ENCODE measurements around the gene PCED1B. TPM values are rescaled to one million over a fixed set of nuclear protein-coding genes. Genes with fewer than 3 reads are reported as not detected.

PCED1B gene
- total and polyA plus RNA-seq, 2 donors (not counting 1 experiment from before 2014, with no cell fraction given): 26.2 to 45.8 TPM

GRCh38 chr12:47080725-47081502, 1.5 kb downstream of the PCED1B start:
- Mint-ChIP-seq H3K4me1 (peaks cover 72% of the 10 kb centered on the region), H3K27me3 (no peaks in the 10 kb centered on the region), H3K27ac (peak overlapping the region; percentile 88), H3K9me3 (ENCODE audit: insufficient read depth) (no peaks in the 10 kb centered on the region), H3K4me3 (peak overlapping the region; percentile 93)
- Histone ChIP-seq H3K4me2 (replicated peaks; ENCODE audit: low read depth, low read length, poor library complexity, severe bottlenecking) (peak overlapping the region; percentile 88), H3K36me3 (replicated peaks in 1 of 2; ENCODE audit: control extremely low read depth in 1 of 2, control insufficient read depth in 1 of 2, extremely low read depth in 1 of 2, insufficient read depth in 2 of 2, low read length in 1 of 2) (no peaks in the 10 kb centered on the region), H3K9ac (ENCODE audit: low read length) (peak overlapping the region; percentile 86), H4K20me1 (ENCODE audit: control insufficient read depth, insufficient read depth, low read length, poor library complexity, severe bottlenecking) (no peaks in the 10 kb centered on the region), H3K4me3 (ENCODE audit: control extremely low read depth in 1 of 5, extremely low read depth in 1 of 5, insufficient read depth in 1 of 5, low read depth in 2 of 5, low read length in 4 of 5) (peak overlapping the region; percentile 66 to 92 (median 83)), H3K27ac (ENCODE audit: low read length in 2 of 2) (peak overlapping the region; percentile 53 to 78), H2AFZ (ENCODE audit: insufficient read depth, low read depth, low read length, poor library complexity, severe bottlenecking) (peak overlapping the region; percentile 94), H3K9me3 (ENCODE audit: control extremely low read depth in 1 of 3, control insufficient read depth in 2 of 3, insufficient read depth in 1 of 3, low read length in 2 of 3) (no peaks in the 10 kb centered on the region), H3K4me1 (ENCODE audit: control insufficient read depth in 2 of 2, insufficient read depth in 2 of 2, low read length in 2 of 2) (peaks cover 29 to 39% of the 10 kb centered on the region in 2 donors), H3K27me3 (replicated peaks in 1 of 4; ENCODE audit: control extremely low read depth in 1 of 4, control insufficient read depth in 3 of 4, insufficient read depth in 4 of 4, low read length in 3 of 4) (no peaks in the 10 kb centered on the region), H3K79me2 (ENCODE audit: control insufficient read depth, insufficient read depth, low read length) (peaks cover 2% of the 10 kb centered on the region)
- WGBS (ENCODE audit: insufficient coverage): 1% methylated on average over 19 of the region's 26 CpGs
- ATAC-seq (ENCODE audit: low read depth) (peak; percentile 39), DNase-seq (peak; percentile 72)
- ChIA-PET CTCF (interaction anchor here (0.8 to 3.7 kb wide), 9 partner anchors 10 to 332 kb away, joined by 3 to 43 read pairs (median 13); no protein-coding TSS in a partner anchor), POLR2A (interaction anchor here (0.6 to 2.0 kb wide), 6 partner anchors 127 to 317 kb away, joined by 3 to 8 read pairs (median 4); no protein-coding TSS in a partner anchor)
- TF ChIP-seq EZH2 (IDR thresholded peaks at IDR 0.05; ENCODE audit: borderline replicate concordance, insufficient read depth, low read depth, low read length, poor library complexity, severe bottlenecking) (no peak), CTCF (IDR thresholded peaks at IDR 0.05) (no peak)
- intact Hi-C loops (cut with micrococcal nuclease): loop anchor here (1.0 to 10.0 kb wide), 4 partner anchors 49 to 275 kb away; no protein-coding TSS in a partner anchor

- Histone ChIP-seq H3K27me3 (replicated peaks in 1 of 4; ENCODE audit: control extremely low read depth in 1 of 4, control insufficient read depth in 3 of 4, insufficient read depth in 4 of 4, low read length in 3 of 4) (no peaks in the 10 kb centered on the region), H3K9ac (ENCODE audit: low read length) (no peak overlapping the region), H3K27ac (ENCODE audit: low read length in 2 of 2) (peak overlapping the region in 1 of 2 donors; percentile 78), H3K4me2 (replicated peaks; ENCODE audit: low read depth, low read length, poor library complexity, severe bottlenecking) (no peak overlapping the region), H4K20me1 (ENCODE audit: control insufficient read depth, insufficient read depth, low read length, poor library complexity, severe bottlenecking) (no peaks in the 10 kb centered on the region), H3K4me3 (ENCODE audit: control extremely low read depth in 1 of 5, extremely low read depth in 1 of 5, insufficient read depth in 1 of 5, low read depth in 2 of 5, low read length in 4 of 5) (no peak overlapping the region), H3K4me1 (ENCODE audit: control insufficient read depth in 2 of 2, insufficient read depth in 2 of 2, low read length in 2 of 2) (peaks cover 31 to 41% of the 10 kb centered on the region in 2 donors), H3K36me3 (replicated peaks in 1 of 2; ENCODE audit: control extremely low read depth in 1 of 2, control insufficient read depth in 1 of 2, extremely low read depth in 1 of 2, insufficient read depth in 2 of 2, low read length in 1 of 2) (no peaks in the 10 kb centered on the region), H3K79me2 (ENCODE audit: control insufficient read depth, insufficient read depth, low read length) (peaks cover 2% of the 10 kb centered on the region), H3K9me3 (ENCODE audit: control extremely low read depth in 1 of 3, control insufficient read depth in 2 of 3, insufficient read depth in 1 of 3, low read length in 2 of 3) (no peaks in the 10 kb centered on the region), H2AFZ (ENCODE audit: insufficient read depth, low read depth, low read length, poor library complexity, severe bottlenecking) (no peak overlapping the region)
- Mint-ChIP-seq H3K27ac (peak overlapping the region; percentile 26), H3K4me3 (no peak overlapping the region), H3K4me1 (peaks cover 73% of the 10 kb centered on the region), H3K9me3 (ENCODE audit: insufficient read depth) (no peaks in the 10 kb centered on the region), H3K27me3 (no peaks in the 10 kb centered on the region)
- POLR2A ChIA-PET: interaction anchor here (0.7 kb wide), 1 partner anchor 226 kb away, joined by 3 read pairs; no protein-coding TSS in a partner anchor
- CTCF ChIA-PET: interaction anchor here (0.8 to 2.6 kb wide), 6 partner anchors 9 to 326 kb away, joined by 4 to 9 read pairs (median 6); no protein-coding TSS in a partner anchor
- WGBS (ENCODE audit: insufficient coverage): no CpG with 5 or more reads among the region's 3 CpGs
- TF ChIP-seq EZH2 (IDR thresholded peaks at IDR 0.05; ENCODE audit: borderline replicate concordance, insufficient read depth, low read depth, low read length, poor library complexity, severe bottlenecking): no peak
- TF ChIP-seq CTCF (IDR thresholded peaks at IDR 0.05): no peak
- intact Hi-C loops (cut with micrococcal nuclease): loop anchor here (5.0 to 10.0 kb wide), 3 partner anchors 50 to 135 kb away; no protein-coding TSS in a partner anchor
- peak; percentile 16 for DNase-seq
- no peak for ATAC-seq (ENCODE audit: low read depth)
These were observed 2.9 kb downstream of the PCED1B start for GRCh38 chr12:47082283-47082682.
